ENCODE data around the gene RPTOR. TPM values are rescaled to one million over a fixed set of nuclear protein-coding genes. Genes with fewer than 3 reads are reported as not detected.
"Not testable (repeated sequence)": the region's sequence is repeated elsewhere in the genome, so short reads cannot be mapped to it uniquely, and the experiment has no call there.

RPTOR gene
- total RNA-seq, 1 donor from 2014 or later, result 11.7 TPM

DNA sequence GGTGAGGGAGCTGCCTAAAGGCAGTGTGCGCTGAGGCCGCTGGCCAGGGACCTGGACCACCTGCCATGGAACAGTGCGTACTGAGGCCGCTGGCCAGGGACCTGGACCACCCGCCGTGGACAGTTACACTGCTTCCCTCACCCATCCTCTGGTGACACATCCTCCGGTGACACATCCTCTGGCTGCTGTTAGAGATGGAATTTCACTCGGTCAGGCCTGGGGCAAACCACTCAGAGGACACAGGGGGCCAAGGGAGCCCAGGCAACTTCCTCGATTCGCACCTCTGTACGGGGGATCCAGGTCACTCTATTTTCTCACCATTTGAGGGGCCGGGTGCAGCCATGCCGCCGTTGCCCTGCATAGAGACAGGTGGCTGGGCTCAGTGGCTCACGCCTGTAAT, 32.4 kb upstream of the RPTOR start:
- DNase-seq (ENCODE audit: low read depth in 2 of 2), result no peak

DNA sequence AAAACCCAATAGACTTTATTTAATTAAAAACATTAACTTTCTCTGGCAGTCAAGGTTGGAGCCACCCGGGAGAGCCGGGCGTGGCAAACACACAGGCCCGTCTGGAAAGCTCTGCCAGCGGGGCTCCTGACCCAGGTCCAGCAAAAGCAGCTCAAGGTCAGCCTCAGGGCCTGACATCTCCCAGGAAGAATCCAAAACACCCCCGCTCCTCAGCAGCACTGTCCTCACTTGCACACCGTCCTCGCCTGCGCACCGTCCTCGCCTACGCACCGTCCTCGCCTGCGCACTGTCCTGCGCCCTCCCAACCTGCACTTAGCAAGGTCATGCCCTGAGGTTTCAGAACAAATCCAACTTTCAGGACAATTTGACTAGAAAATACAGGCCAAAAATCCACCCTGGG, 31.4 kb upstream of the RPTOR start:
- DNase-seq (ENCODE audit: low read depth in 2 of 2), result no peak

GRCh38 chr17:80513892-80514291, 30.7 kb upstream of the RPTOR start:
- DNase-seq (ENCODE audit: low read depth in 2 of 2), result no peak

GRCh38 chr17:80516171-80516932, 28.3 kb upstream of the RPTOR start:
- no peak for DNase-seq (ENCODE audit: low read depth in 2 of 2)

DNA sequence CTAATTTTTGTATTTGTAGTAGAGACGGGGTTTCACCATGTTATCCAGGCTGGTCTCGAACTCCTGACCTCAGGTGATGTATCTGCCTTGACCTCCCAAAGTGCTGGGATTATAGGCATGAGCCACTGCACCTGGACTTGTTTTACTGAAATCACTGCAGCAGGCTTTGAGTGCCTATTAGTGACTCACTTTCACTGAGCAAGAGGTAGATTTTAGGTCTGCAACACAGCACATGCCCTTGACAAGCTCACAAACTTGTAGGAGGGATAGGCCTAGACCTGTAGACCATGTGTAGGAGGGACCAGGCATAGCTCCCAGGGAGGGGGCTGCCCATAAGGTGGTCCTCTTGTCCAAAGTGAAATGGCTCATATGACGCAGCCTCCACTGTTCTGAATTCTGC, 27.0 kb upstream of the RPTOR start:
- no peak for DNase-seq (ENCODE audit: low read depth in 2 of 2)

- no peak for DNase-seq (ENCODE audit: low read depth in 2 of 2)
Observed at GRCh38 chr17:80518392-80518791, 26.2 kb upstream of the RPTOR start.

DNA sequence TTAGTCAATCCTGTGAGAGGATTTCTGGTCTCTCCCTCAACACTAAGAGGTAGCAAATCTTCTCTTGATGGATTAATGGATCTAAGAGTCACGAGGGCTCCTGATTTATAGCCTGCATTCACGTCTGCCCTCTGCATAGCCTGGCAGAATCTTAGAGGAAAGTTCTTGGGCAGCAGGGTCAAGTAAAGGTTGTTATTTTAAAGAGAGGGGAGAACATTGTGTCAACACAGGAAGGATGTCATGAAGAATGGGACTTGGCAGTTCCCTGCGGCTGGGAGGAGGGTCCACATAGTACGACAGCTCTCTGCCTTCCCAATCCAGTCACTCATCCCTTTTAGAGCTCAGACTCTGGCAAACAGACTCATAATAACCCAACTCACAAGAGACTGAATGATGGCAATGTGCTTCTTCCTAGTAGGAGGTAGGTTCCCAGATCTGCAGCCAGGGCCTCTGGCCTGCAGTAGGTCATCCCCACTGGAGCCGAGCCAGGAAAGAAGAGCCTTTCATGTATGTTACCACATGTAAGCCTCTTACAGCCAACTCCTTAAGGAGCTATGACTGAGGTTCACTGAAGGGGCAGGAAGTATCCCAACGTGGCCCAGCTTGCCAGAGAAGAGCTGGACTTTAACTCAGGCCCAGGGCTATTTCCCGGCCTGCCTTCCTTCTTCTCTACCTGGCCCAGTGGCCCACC, 25.4 kb upstream of the RPTOR start:
- DNase-seq (ENCODE audit: low read depth in 2 of 2), result peak; percentile 33 to 40

DNA sequence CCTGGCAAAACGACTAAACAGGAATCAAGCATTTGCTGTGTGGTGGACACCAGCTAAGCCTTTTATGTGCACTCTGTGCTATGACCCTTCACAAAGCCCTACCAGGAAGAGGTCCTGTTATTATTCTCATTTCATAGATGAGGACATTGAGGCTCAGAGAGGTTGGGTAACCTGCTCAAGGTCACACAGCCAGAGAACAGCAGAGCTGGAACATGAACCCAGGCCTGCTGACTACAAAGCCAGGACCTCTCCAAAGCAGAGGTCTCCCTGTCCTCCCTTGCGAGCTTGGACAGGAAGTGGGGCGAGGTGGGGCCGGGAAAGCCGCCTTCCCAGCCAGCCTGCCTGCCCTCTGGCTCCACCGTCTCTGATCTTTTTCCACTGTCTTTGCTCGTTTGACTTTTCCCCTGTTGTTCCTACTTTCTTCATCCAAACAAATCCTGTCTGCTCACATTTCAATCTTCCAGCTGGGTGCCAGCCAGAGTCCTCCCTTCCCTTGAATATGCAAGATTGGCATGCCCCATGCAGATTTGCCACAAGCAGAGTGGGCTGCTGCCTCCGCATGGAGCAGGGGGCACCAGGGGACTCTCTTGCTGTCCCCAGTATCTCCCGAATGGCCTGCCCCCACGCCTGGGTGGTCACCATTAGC, 23.7 kb upstream of the RPTOR start:
- DNase-seq (ENCODE audit: low read depth in 2 of 2), result no peak

DNA sequence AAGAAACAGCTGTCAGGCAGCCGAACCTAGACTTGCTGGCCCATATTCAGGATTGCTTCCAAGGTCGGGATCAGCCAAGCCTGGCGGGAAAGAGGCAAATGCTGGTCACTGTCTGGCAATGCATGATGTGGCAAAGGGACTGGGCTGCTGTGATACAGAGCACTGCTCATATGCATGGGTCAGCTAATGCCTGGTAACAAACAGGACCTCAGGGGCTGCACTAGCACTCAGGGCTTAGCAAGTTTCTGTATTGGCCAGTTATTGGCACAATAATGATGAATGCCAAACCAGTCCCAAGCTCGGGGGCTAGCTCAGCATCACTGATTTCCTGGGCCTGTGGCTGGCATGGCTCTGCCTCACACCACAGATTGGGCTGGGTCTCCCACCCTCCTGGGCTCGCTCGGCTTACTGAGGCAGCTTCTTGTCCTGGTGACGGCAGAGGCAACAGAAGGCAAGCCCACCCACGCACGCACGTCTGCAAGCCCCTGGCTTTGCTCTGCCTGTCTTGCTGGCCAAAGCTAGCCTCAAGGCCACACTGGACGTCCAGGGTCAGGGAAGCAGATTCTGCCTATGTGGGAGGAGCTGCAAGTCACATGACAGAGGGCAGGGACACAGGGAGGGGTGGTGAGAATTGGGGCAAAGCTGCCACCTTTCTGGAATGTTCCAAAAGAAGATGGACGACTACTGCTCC, 21.4 kb upstream of the RPTOR start:
- no peak for DNase-seq (ENCODE audit: low read depth in 2 of 2)

DNA sequence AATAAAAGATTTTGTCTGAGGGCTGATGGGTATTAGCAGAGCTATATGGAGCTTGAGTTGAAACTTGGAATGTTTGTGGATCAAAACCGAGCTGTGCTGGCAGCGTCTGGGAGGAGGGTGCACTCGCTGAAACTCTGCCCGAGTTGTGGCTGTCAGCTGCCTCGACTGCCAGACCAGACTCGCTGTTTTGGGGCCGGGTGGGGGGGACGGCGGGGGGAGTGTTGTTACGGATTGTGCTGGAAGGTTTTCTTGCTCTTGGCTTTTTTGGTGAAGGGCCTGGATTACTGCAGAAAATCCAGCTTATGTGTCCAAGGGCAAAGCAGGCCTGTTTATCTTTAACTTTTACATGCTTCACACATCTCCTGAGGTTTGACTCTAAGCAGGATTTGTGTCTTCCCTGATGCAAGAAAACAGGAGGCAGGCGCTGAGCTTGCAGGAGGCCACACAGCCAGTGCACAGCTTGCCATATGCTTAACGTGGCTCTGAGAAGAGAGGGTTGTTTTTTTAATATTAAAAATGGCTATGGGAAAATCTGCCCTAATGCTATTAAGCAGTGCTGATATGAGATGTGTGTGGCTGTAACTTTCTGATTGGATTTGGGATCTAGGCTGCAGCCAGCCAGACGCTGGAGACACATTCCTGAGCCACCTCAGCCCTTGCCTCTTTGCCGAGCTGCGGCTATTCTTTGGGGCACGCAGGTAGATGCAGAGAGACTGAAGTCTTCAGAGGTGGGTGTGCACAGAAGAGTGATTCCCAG, 20.5 kb upstream of the RPTOR start:
- no peak for DNase-seq (ENCODE audit: low read depth in 2 of 2)

DNA sequence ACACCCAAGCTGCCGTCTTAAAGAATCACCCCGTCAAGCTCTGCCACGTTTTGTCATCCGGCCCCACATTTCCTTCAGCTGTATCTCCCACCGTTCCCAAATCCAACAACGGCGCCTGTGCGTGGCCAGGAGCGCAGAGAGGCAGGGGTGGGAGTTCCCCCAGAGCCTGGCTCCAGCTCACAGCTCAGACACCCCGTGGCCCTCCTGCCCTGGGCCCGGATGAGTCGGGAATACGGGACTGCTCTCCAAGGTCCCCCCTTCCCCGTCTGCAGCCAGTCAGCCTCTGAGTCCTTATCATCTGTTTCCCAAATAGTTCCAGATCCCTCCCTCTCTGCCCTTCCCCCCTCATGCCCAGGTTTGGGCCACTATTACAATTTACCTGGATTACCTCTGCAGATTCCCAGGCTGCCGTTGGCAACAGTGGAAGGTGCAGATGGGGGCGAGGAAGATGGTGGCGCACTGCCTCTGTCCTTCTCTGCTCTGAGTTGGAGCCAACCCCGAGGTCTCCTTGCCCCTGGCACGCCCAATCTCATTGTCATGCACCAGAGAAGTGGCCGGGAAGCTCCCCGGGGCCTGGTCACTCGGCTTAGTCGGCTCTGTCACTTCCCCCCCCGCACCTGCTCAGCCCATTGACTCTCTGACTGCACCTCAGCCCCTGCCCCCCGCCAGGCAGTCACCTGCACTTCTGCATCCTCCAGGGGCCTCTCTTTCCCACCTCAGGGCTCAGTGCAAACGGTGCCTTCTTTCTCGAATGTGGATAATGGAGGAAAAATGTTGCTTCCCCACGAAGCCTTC, 18.3 kb upstream of the RPTOR start:
- no peak for DNase-seq (ENCODE audit: low read depth in 2 of 2)

- DNase-seq (ENCODE audit: low read depth in 2 of 2), result no peak
Observed at GRCh38 chr17:80527016-80527645, 17.5 kb upstream of the RPTOR start.

- no peak for DNase-seq (ENCODE audit: low read depth in 2 of 2)
Observed at GRCh38 chr17:80528536-80528935, 16.1 kb upstream of the RPTOR start.

DNA sequence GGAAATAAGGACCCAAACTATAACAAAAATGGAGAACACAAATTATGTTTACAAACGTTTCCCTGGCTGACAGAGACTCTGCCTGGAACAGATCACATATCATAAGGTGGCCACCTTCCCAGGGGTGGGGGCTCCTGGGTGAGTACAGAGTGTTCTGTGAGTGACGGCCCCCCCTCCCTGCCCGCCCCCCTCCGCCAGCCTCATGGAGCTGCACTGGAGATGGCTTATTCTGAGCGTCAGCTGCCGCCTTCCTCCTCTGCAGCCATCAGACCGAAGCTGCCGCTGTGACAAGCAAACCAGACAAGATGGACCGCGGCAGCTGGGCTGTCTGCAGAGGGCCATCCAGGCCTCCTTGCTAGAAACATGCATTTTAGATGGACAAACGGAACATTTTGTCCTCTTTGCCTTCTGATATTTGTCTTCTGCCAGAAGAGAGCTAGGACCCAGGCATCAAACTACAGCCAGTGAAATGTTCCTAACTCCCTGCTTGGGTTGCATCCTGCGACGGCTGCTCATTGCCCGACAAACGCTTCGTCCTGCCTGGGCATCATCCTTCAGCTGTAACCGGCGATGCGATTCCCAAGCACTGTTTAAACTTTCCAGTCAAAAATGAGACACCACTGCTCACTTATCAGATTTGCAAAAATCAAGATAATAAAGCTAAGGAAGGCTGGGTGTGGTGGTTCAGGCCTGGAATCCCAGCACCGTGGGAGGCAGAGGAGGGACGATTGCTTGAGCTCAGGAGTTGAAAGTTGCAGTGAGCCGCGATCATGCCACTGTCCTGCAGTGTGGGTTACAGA, 15.3 kb upstream of the RPTOR start:
- no peak for DNase-seq (ENCODE audit: low read depth in 2 of 2)

DNA sequence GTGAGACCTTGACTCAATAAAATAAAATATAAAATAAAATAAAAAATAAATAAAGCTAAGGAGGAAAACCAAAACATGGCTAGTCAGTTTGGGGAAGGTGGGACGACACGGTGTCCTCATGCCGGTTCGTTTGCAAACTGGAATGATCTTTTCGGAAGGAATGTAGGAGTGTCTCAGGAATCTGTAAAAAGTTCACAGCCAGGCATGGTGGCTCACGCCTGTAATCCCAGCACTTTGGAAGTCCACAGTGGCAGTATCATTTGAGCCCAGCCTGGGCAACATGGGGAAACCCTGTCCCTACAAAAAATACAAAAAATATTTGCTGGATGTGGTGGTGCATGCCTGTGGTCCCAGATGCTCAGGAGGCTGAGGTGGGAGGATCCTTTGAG, 14.7 kb upstream of the RPTOR start:
- DNase-seq (ENCODE audit: low read depth in 2 of 2), result no peak

DNA sequence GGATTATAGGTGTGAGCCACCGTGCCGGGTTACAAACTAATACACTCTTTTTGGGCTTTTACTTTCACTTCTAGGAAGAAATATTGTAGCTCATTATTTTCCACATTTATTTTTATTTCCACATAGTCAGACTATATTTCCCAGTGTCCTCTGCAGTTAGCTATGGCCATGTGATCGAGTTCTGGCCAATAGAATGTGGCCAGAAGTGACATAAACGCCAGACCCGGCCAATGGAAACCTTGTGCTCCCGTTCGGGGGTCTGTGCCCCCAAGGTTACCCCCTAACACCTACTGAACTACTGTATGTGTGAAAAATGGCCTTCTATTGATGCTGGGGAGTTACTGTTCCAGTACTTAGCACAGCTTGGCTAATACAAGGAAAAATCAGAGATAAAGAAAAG, 13.2 kb upstream of the RPTOR start:
- DNase-seq (ENCODE audit: low read depth in 2 of 2), result no peak

DNA sequence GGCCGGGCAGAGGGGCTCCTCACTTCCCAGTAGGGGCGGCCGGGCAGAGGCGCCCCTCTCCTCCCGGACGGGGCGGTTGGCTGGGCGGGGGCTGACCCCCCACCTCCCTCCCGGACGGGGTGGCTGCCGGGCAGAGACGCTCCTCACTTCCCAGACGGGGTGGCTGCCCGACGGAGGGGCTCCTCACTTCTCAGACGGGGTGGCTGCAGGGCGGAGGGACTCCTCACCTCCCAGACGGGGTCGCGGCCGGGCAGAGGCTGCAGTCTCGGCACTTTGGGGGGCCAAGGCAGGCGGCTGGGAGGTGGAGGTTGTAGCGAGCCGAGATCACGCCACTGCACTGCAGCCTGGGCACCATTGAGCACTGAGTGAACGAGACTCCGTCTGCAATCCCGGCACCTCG, 7.3 kb upstream of the RPTOR start:
- not testable (repeated sequence) for DNase-seq (ENCODE audit: low read depth in 2 of 2)

DNA sequence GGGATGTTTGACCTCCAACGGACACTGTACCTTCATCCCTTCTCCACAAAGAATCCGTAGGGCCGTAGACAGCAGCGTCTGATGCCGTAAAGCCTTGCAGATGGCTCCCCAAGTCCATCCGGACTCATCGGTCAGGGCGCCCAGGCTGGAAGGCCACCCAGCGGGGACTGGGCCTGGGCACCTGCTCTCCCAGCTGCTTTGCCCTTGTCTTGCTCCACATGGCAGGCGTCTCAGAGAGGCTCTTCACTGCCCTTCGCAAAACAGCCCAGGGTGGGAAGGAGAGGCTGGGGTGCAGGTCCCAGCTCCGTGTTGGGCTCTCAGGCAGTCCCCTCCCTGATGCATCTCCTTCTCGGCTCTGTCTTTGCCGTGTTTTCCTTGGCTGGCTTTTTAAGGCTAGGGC, 6.2 kb upstream of the RPTOR start:
- no peak for DNase-seq (ENCODE audit: low read depth in 2 of 2)

DNA sequence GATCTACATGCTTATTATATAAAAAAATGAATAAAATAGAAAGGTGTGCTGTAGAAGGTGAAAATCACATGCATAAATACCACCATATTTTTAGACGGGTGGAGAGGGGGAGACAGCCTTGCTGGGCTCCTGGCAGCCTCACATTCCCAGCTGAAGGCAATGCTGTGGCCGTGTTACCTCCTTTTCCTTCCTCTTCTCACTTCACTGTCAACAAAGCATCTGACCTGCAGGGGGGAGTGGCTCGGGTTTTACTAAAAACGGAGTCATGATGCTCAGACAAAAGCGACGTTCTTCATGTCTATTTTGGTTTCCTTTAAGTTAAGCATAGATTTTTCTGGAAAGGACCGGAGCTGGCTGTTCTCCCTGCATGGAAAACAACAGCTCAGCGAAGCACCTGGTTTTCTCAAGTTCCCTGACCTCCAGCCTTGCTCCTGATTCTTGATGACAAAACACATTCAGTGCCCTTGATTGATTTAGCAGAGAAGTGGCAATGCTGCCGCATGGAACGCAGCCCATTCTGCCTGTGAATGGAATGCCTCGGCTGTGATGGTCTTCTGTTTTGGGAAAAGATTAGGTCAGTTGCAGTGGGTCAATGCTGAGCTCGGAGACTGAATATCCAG, 5.5 kb upstream of the RPTOR start:
- DNase-seq (ENCODE audit: low read depth in 2 of 2), result peak in 1 of 2 donors; percentile 26
